GM23338 (cell line): ENCODE data around the gene ARL5B.

Experiments
- CREB1 ChIP-seq: fragments of 250-450 bp; sonication (Bioruptor Pico); IDR thresholded peaks from 2 replicates; pipeline ENCODE4 v1.5.0; 2020; ENCODE audit warnings: low read depth, mild to moderate bottlenecking, moderate library complexity
- EZH2 ChIP-seq: fragments of 200-600 bp; sonication (generic); IDR thresholded peaks from one replicate; pipeline ENCODE4 v1.8.0; 2017; ENCODE audit warnings: antibody characterized with exemption, mild to moderate bottlenecking, low read depth; ENCODE audit not compliant: unreplicated experiment
- EZH2phosphoT487 ChIP-seq: fragments of 200-600 bp; sonication (generic); IDR thresholded peaks from one replicate; pipeline ENCODE4 v1.8.1; 2018; ENCODE audit warnings: antibody characterized with exemption; ENCODE audit not compliant: unreplicated experiment
- POLR2AphosphoS5 ChIP-seq: IDR thresholded peaks from 2 replicates; pipeline ENCODE4 v1.6.1; 2016; ENCODE audit warnings: antibody characterized with exemption, low read depth
- TF ChIP-seq, protein P1 (sequence below): IDR thresholded peaks from 2 replicates; pipeline ENCODE4 v1.6.1; 2016; ENCODE audit warnings: antibody characterized with exemption
- TF ChIP-seq, protein P2 (sequence below), 2 experiments: fragments of 200-600 bp in 1 of 2; sonication (generic) in 1 of 2; conservative IDR thresholded peaks; 2 replicates each; pipeline versions ENCODE4 v1.5.1 to v1.6.1; 2016 to 2017; ENCODE audit warnings: antibody characterized with exemption in 2 of 2, low read depth in 2 of 2, mild to moderate bottlenecking in 2 of 2, moderate library complexity in 1 of 2
- TF ChIP-seq, protein P3 (sequence below): IDR thresholded peaks from one replicate; pipeline ENCODE4 v1.6.1; 2018; ENCODE audit warnings: antibody characterized with exemption; ENCODE audit not compliant: unreplicated experiment

DNA sequence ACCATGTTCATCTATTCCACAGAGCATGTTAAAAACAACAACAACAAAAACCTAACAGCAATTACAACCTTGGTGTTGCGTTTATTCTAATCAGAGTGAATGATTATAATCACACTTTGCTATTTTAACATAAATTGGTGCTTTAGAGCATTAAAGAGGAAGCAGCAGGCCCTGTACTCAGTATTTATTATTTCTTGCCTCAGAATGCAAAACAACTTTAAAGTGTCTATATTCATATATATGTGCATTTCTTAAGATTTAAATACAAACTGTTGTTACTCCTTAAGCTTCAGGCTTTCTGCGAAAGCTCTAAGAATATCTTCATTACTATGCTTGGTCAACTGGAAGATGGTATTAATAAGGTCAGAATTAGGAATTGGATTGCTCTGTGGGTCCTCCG lies 21.5 kb downstream of the ARL5B start:
- TF ChIP-seq, protein P1, sequence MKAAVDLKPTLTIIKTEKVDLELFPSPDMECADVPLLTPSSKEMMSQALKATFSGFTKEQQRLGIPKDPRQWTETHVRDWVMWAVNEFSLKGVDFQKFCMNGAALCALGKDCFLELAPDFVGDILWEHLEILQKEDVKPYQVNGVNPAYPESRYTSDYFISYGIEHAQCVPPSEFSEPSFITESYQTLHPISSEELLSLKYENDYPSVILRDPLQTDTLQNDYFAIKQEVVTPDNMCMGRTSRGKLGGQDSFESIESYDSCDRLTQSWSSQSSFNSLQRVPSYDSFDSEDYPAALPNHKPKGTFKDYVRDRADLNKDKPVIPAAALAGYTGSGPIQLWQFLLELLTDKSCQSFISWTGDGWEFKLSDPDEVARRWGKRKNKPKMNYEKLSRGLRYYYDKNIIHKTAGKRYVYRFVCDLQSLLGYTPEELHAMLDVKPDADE, result no peak
- TF ChIP-seq, protein P2, sequence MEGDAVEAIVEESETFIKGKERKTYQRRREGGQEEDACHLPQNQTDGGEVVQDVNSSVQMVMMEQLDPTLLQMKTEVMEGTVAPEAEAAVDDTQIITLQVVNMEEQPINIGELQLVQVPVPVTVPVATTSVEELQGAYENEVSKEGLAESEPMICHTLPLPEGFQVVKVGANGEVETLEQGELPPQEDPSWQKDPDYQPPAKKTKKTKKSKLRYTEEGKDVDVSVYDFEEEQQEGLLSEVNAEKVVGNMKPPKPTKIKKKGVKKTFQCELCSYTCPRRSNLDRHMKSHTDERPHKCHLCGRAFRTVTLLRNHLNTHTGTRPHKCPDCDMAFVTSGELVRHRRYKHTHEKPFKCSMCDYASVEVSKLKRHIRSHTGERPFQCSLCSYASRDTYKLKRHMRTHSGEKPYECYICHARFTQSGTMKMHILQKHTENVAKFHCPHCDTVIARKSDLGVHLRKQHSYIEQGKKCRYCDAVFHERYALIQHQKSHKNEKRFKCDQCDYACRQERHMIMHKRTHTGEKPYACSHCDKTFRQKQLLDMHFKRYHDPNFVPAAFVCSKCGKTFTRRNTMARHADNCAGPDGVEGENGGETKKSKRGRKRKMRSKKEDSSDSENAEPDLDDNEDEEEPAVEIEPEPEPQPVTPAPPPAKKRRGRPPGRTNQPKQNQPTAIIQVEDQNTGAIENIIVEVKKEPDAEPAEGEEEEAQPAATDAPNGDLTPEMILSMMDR (conservative IDR thresholded peaks at IDR 0.05; ENCODE audit: low read depth in 2 of 2), result no peak
- TF ChIP-seq, protein P3, sequence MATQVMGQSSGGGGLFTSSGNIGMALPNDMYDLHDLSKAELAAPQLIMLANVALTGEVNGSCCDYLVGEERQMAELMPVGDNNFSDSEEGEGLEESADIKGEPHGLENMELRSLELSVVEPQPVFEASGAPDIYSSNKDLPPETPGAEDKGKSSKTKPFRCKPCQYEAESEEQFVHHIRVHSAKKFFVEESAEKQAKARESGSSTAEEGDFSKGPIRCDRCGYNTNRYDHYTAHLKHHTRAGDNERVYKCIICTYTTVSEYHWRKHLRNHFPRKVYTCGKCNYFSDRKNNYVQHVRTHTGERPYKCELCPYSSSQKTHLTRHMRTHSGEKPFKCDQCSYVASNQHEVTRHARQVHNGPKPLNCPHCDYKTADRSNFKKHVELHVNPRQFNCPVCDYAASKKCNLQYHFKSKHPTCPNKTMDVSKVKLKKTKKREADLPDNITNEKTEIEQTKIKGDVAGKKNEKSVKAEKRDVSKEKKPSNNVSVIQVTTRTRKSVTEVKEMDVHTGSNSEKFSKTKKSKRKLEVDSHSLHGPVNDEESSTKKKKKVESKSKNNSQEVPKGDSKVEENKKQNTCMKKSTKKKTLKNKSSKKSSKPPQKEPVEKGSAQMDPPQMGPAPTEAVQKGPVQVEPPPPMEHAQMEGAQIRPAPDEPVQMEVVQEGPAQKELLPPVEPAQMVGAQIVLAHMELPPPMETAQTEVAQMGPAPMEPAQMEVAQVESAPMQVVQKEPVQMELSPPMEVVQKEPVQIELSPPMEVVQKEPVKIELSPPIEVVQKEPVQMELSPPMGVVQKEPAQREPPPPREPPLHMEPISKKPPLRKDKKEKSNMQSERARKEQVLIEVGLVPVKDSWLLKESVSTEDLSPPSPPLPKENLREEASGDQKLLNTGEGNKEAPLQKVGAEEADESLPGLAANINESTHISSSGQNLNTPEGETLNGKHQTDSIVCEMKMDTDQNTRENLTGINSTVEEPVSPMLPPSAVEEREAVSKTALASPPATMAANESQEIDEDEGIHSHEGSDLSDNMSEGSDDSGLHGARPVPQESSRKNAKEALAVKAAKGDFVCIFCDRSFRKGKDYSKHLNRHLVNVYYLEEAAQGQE, result no peak
- TF ChIP-seq EZH2 (no peak), POLR2AphosphoS5 (no peak), EZH2phosphoT487 (no peak), CREB1 (CRISPR knock-in tag) (no peak)
